ENCODE results near the gene COL18A1.

DNA sequence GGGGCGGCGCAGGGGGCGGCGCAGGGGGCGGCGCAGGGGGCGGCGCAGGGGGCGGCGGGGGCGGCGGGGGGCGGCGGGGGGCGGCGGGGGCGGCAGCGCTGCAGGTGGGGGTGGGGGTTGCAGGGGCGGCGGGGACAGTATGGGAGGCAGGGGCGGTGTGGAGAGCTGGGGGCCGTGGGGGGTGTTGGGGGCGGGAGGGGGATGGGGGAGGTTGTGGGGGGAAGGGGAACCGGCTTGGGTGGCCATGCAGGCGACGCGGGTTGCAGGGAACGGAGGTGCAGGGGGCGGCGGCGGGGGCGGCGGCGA, 150.2 kb downstream of the COL18A1 start:
- TF ChIP-seq POLR2A (IDR thresholded peaks at IDR 0.05): no peak
- TF ChIP-seq, protein P1, sequence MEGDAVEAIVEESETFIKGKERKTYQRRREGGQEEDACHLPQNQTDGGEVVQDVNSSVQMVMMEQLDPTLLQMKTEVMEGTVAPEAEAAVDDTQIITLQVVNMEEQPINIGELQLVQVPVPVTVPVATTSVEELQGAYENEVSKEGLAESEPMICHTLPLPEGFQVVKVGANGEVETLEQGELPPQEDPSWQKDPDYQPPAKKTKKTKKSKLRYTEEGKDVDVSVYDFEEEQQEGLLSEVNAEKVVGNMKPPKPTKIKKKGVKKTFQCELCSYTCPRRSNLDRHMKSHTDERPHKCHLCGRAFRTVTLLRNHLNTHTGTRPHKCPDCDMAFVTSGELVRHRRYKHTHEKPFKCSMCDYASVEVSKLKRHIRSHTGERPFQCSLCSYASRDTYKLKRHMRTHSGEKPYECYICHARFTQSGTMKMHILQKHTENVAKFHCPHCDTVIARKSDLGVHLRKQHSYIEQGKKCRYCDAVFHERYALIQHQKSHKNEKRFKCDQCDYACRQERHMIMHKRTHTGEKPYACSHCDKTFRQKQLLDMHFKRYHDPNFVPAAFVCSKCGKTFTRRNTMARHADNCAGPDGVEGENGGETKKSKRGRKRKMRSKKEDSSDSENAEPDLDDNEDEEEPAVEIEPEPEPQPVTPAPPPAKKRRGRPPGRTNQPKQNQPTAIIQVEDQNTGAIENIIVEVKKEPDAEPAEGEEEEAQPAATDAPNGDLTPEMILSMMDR (IDR thresholded peaks at IDR 0.05): no peak
